Neural cell (in vitro differentiated cells): Measurements from ENCODE around the gene LGALSL. TPM values are rescaled to one million over a fixed set of nuclear protein-coding genes. Genes with fewer than 3 reads are reported as not detected.

Experiments used
- H2AFZ ChIP-seq: fragments of 200-600, 300-800 bp; sonication (generic), shearing (Covaris generic); 2 replicates; pipeline ENCODE4 v1.6.0; 2014; ENCODE audit warnings: low read depth, mild to moderate bottlenecking, antibody characterized with exemption, low read length, moderate library complexity
- H3F3A ChIP-seq: fragments of 200-600 bp; shearing (Covaris generic); 2 replicates; pipeline ENCODE4 v1.6.1; 2016; ENCODE audit warnings: mild to moderate bottlenecking, moderate library complexity, mixed read lengths, antibody characterized with exemption, low read length; ENCODE audit not compliant: insufficient read depth, poor library complexity, severe bottlenecking
- H3K27ac ChIP-seq: fragments of 200-600, 300-800 bp; sonication (generic), shearing (Covaris generic); 2 replicates; pipeline ENCODE4 v1.5.1; 2014; ENCODE audit warnings: mild to moderate bottlenecking, low read length, moderate library complexity
- H3K27me3 ChIP-seq: fragments of 300-800, 200-600 bp; sonication (generic), shearing (Covaris generic); 2 replicates; pipeline ENCODE4 v1.6.0; 2014; ENCODE audit warnings: mild to moderate bottlenecking, low read depth, low read length, moderate library complexity; ENCODE audit not compliant: insufficient read depth
- H3K36me3 ChIP-seq: fragments of 300-800, 200-600 bp; sonication (generic), shearing (Covaris generic); 2 replicates; pipeline ENCODE4 v1.5.1; 2014; ENCODE audit warnings: mild to moderate bottlenecking, antibody characterized with exemption, low read length, moderate library complexity; ENCODE audit not compliant: insufficient read depth
- H3K4me2 ChIP-seq: fragments of 300-800, 200-600 bp; sonication (generic), shearing (Covaris generic); 2 replicates; pipeline ENCODE4 v1.6.0; 2014; ENCODE audit warnings: mild to moderate bottlenecking, low read length
- H3K4me3 ChIP-seq: fragments of 300-800, 200-600 bp; sonication (generic), shearing (Covaris generic); 2 replicates; pipeline ENCODE4 v1.5.1; 2014; ENCODE audit warnings: mild to moderate bottlenecking, low read length, moderate library complexity
- H3K79me2 ChIP-seq: fragments of 200-600 bp; shearing (Covaris generic); replicated peaks from 2 replicates; pipeline ENCODE4 v1.6.0; 2014; ENCODE audit warnings: mild to moderate bottlenecking, low read length, moderate library complexity; ENCODE audit not compliant: insufficient read depth
- H3K9ac ChIP-seq: fragments of 300-800, 200-600 bp; sonication (generic), shearing (Covaris generic); 2 replicates; pipeline ENCODE4 v1.6.1; 2016; ENCODE audit warnings: mild to moderate bottlenecking, low read length, mixed read lengths
- H3K9me2 ChIP-seq: fragments of 200-600 bp; shearing (Covaris generic); 2 replicates; pipeline ENCODE4 v1.6.1; 2016; ENCODE audit warnings: mild to moderate bottlenecking, low read length, mixed read lengths; ENCODE audit not compliant: insufficient read depth
- H3K9me3 ChIP-seq: fragments of 200-600, 300-800 bp; sonication (generic), shearing (Covaris generic); 2 replicates; pipeline ENCODE4 v1.6.1; 2016; ENCODE audit warnings: mild to moderate bottlenecking, mixed run types, low read length, moderate library complexity, mixed read lengths
- H4K20me1 ChIP-seq: fragments of 200-600 bp; shearing (Covaris generic); 2 replicates; pipeline ENCODE4 v1.6.1; 2016; ENCODE audit warnings: mild to moderate bottlenecking, mixed run types; ENCODE audit not compliant: insufficient read depth
- CTCF ChIP-seq: fragments of 450-650 bp; IDR thresholded peaks from 2 replicates; pipeline ENCODE4 v1.5.1; 2014; ENCODE audit warnings: antibody characterized with exemption, mild to moderate bottlenecking, moderate library complexity; ENCODE audit not compliant: poor library complexity, severe bottlenecking
- EP300 ChIP-seq: fragments of 450-650 bp; conservative IDR thresholded peaks from 2 replicates; pipeline ENCODE4 v1.6.1; 2014; ENCODE audit warnings: antibody characterized with exemption, mild to moderate bottlenecking, moderate library complexity; ENCODE audit not compliant: poor library complexity, severe bottlenecking
- EZH2 ChIP-seq: fragments of 200-600, 300-800 bp; shearing (Covaris generic), sonication (generic); IDR thresholded peaks from 2 replicates; pipeline ENCODE4 v1.6.1; 2014; ENCODE audit warnings: antibody characterized with exemption, low read length, borderline replicate concordance, mild to moderate bottlenecking; ENCODE audit not compliant: insufficient read depth, poor library complexity, severe bottlenecking
- MXI1 ChIP-seq: fragments of 450-650 bp; conservative IDR thresholded peaks from 2 replicates; pipeline ENCODE4 v1.6.1; 2014; ENCODE audit warnings: antibody characterized with exemption, mild to moderate bottlenecking; ENCODE audit not compliant: poor library complexity, severe bottlenecking
- POLR2AphosphoS5 ChIP-seq: IDR thresholded peaks from 2 replicates; pipeline ENCODE4 v1.6.1; 2012
- RAD21 ChIP-seq: fragments of 450-650 bp; conservative IDR thresholded peaks from 2 replicates; pipeline ENCODE4 v1.6.1; 2014; ENCODE audit warnings: antibody characterized with exemption, mild to moderate bottlenecking, moderate library complexity
- REST ChIP-seq: IDR thresholded peaks from 2 replicates; pipeline ENCODE4 v1.6.1; 2012; ENCODE audit warnings: borderline replicate concordance
- SMC3 ChIP-seq: fragments of 450-650 bp; conservative IDR thresholded peaks from 2 replicates; pipeline ENCODE4 v1.6.1; 2014; ENCODE audit warnings: antibody characterized with exemption, mild to moderate bottlenecking, moderate library complexity; ENCODE audit not compliant: poor library complexity
- TAF1 ChIP-seq: IDR thresholded peaks from 2 replicates; pipeline ENCODE4 v1.6.1; 2012; ENCODE audit warnings: low read depth
- polyA plus RNA-seq: library from polyadenylated mRNA; depleted of rRNA; stranded (reverse); fragments of >200 nt; gene quantifications from 2 replicates; pipeline ENCODE4 v1.2.3, GENCODE V29; 2014

LGALSL gene
- polyA plus RNA-seq, 1 donor from 2014 or later, result 43.6 TPM

- Histone ChIP-seq H3K79me2 (no peaks in the 10 kb centered on the region), H3F3A (no peaks in the 10 kb centered on the region), H3K9me2 (no peaks in the 10 kb centered on the region), H4K20me1 (no peaks in the 10 kb centered on the region), H3K27ac (no peak overlapping the region), H3K36me3 (no peaks in the 10 kb centered on the region), H3K9ac (no peak overlapping the region), H2AFZ (no peak overlapping the region), H3K4me3 (no peak overlapping the region), H3K9me3 (no peaks in the 10 kb centered on the region), H3K27me3 (no peaks in the 10 kb centered on the region), H3K4me2 (no peak overlapping the region)
- TF ChIP-seq MXI1 (no peak), EZH2 (no peak), SMC3 (no peak), REST (no peak), EP300 (no peak)
Observed at GRCh38 chr2:64492272-64492671, 38.3 kb downstream of the LGALSL start.

- Histone ChIP-seq H2AFZ (no peak overlapping the region), H3K9ac (no peak overlapping the region), H3K36me3 (no peaks in the 10 kb centered on the region), H3K9me2 (no peaks in the 10 kb centered on the region), H3K4me2 (no peak overlapping the region), H4K20me1 (no peaks in the 10 kb centered on the region), H3K27me3 (no peaks in the 10 kb centered on the region), H3K79me2 (no peaks in the 10 kb centered on the region), H3K4me3 (no peak overlapping the region), H3K9me3 (no peaks in the 10 kb centered on the region), H3F3A (no peaks in the 10 kb centered on the region), H3K27ac (no peak overlapping the region)
- TF ChIP-seq POLR2AphosphoS5 (no peak), TAF1 (no peak), RAD21 (no peak), SMC3 (no peak), EZH2 (no peak), EP300 (no peak), CTCF (no peak), MXI1 (no peak), REST (no peak)
Observed at GRCh38 chr2:64492821-64493220, 38.9 kb downstream of the LGALSL start.
